Trophoblast cell (in vitro differentiated cells and primary cell): ENCODE data around the gene OST4.

ENCODE experiments used
- DNase-seq, 2 donors: peaks; one replicate each; pipeline ENCODE4 v3.0.0-alpha.2; 2016
- H2AFZ ChIP-seq: 2 replicates; pipeline ENCODE4 v1.6.1; 2013; ENCODE audit warnings: low read length, moderate library complexity, mild to moderate bottlenecking; ENCODE audit not compliant: insufficient read depth, poor library complexity
- H2AK5ac ChIP-seq: 2 replicates; pipeline ENCODE4 v1.6.1; 2013; ENCODE audit warnings: mild to moderate bottlenecking, low read length
- H2BK120ac ChIP-seq: 2 replicates; pipeline ENCODE4 v1.6.1; 2013; ENCODE audit warnings: low read length, mild to moderate bottlenecking, moderate library complexity; ENCODE audit not compliant: insufficient read depth, poor library complexity
- H2BK12ac ChIP-seq: 2 replicates; pipeline ENCODE4 v1.6.1; 2013; ENCODE audit warnings: mild to moderate bottlenecking, low read length, moderate library complexity
- H2BK5ac ChIP-seq: 2 replicates; pipeline ENCODE4 v1.6.1; 2013; ENCODE audit warnings: low read length, low read depth, moderate library complexity, mild to moderate bottlenecking; ENCODE audit not compliant: poor library complexity
- H3K14ac ChIP-seq: 2 replicates; pipeline ENCODE4 v1.6.1; 2013; ENCODE audit warnings: mild to moderate bottlenecking, low read length
- H3K18ac ChIP-seq: 2 replicates; pipeline ENCODE4 v1.6.1; 2013; ENCODE audit warnings: mild to moderate bottlenecking, low read length
- H3K23ac ChIP-seq: 2 replicates; pipeline ENCODE4 v1.6.1; 2013; ENCODE audit warnings: low read length
- H3K27ac ChIP-seq: 2 replicates; pipeline ENCODE4 v1.5.1; 2013; ENCODE audit warnings: low read depth, mild to moderate bottlenecking, inconsistent platforms, low read length, moderate library complexity
- H3K27me3 ChIP-seq: 2 replicates; pipeline ENCODE4 v1.6.1; 2013; ENCODE audit warnings: inconsistent platforms, mild to moderate bottlenecking, low read length, moderate library complexity; ENCODE audit not compliant: insufficient read depth
- H3K36me3 ChIP-seq, 2 experiments: 1 replicate in 1 of 2; 2 replicates in 1 of 2; pipeline ENCODE4 v1.6.1; 2013; ENCODE audit warnings: low read length in 2 of 2, mild to moderate bottlenecking in 2 of 2, moderate library complexity in 1 of 2; ENCODE audit not compliant: insufficient read depth in 2 of 2, control insufficient read depth in 1 of 2
- H3K4ac ChIP-seq: 2 replicates; pipeline ENCODE4 v1.6.1; 2013; ENCODE audit warnings: low read depth, mild to moderate bottlenecking, low read length, moderate library complexity
- H3K4me1 ChIP-seq, 2 experiments: 1 replicate in 1 of 2; 2 replicates in 1 of 2; pipeline ENCODE4 v1.6.1; 2013; ENCODE audit warnings: low read length in 2 of 2, mild to moderate bottlenecking in 2 of 2, moderate library complexity in 1 of 2; ENCODE audit not compliant: insufficient read depth in 2 of 2, control insufficient read depth in 1 of 2
- H3K4me2 ChIP-seq: 2 replicates; pipeline ENCODE4 v1.6.1; 2013; ENCODE audit warnings: inconsistent platforms, mild to moderate bottlenecking, low read length, moderate library complexity
- H3K4me3 ChIP-seq: 2 replicates; pipeline ENCODE4 v1.5.1; 2013; ENCODE audit warnings: mild to moderate bottlenecking, low read depth, low read length, inconsistent platforms
- H3K79me1 ChIP-seq: one replicate; pipeline ENCODE4 v1.6.1; 2013; ENCODE audit warnings: low read length
- H3K79me2 ChIP-seq: 2 replicates; pipeline ENCODE4 v1.6.1; 2013; ENCODE audit warnings: low read length, mild to moderate bottlenecking; ENCODE audit not compliant: control insufficient read depth, insufficient read depth, poor library complexity
- H3K9ac ChIP-seq: 2 replicates; pipeline ENCODE4 v1.6.1; 2013; ENCODE audit warnings: mild to moderate bottlenecking, low read length
- H3K9me3 ChIP-seq: 2 replicates; pipeline ENCODE4 v1.6.1; 2013; ENCODE audit warnings: low read depth, mild to moderate bottlenecking, control low read depth, inconsistent platforms, low read length; ENCODE audit not compliant: insufficient read depth
- H4K12ac ChIP-seq: 2 replicates; pipeline ENCODE4 v1.6.1; 2013; ENCODE audit warnings: low read depth, mild to moderate bottlenecking, low read length, moderate library complexity
- H4K8ac ChIP-seq: 2 replicates; pipeline ENCODE4 v1.6.1; 2013; ENCODE audit warnings: low read depth, mild to moderate bottlenecking, low read length, moderate library complexity
- H4K91ac ChIP-seq: one replicate; pipeline ENCODE4 v1.6.1; 2013; ENCODE audit warnings: low read depth, mild to moderate bottlenecking, low read length, moderate library complexity
- WGBS: extraction: QIAGEN DNeasy Blood & Tissue Kit; methylation state at CpG from one replicate; pipeline ENCODE4 v1.1.7; 2013; ENCODE audit warnings: missing lambda C conversion rate; ENCODE audit not compliant: insufficient read length, insufficient coverage; ENCODE audit errors: extremely low coverage; 5-methylcytosine and 5-hydroxymethylcytosine counted together

OST4 gene

GRCh38 chr2:27054721-27055120 is 16.7 kb downstream of the OST4 start:
- no peak overlapping the region for H3K18ac ChIP-seq
- no peak overlapping the region for H2AK5ac ChIP-seq
- peaks cover 16% of the 10 kb centered on the region for H3K79me1 ChIP-seq
- no peak overlapping the region for H4K91ac ChIP-seq
- H2BK12ac ChIP-seq: no peak overlapping the region
- no peak overlapping the region for H3K14ac ChIP-seq
- no CpG with 5 or more reads among the region's 11 CpGs for WGBS
- H3K36me3 ChIP-seq: peaks cover 28 to 44% of the 10 kb centered on the region in 2 experiments
- peaks cover 3% of the 10 kb centered on the region for H3K79me2 ChIP-seq
- no peak overlapping the region for H3K23ac ChIP-seq
- H3K27me3 ChIP-seq: no peaks in the 10 kb centered on the region
- no peak overlapping the region for H3K9ac ChIP-seq
- H3K9me3 ChIP-seq: no peaks in the 10 kb centered on the region
- H3K4me1 ChIP-seq: peaks cover 5 to 12% of the 10 kb centered on the region in 2 experiments
- peak in 1 of 2 donors; percentile 48 for DNase-seq
- no peak overlapping the region for H3K4ac ChIP-seq
- no peak overlapping the region for H2BK5ac ChIP-seq
- H2BK120ac ChIP-seq: no peak overlapping the region
- H3K4me3 ChIP-seq: no peak overlapping the region
- no peak overlapping the region for H4K12ac ChIP-seq
- H3K27ac ChIP-seq: no peak overlapping the region
- H3K4me2 ChIP-seq: no peak overlapping the region
- no peak overlapping the region for H2AFZ ChIP-seq
- no peak overlapping the region for H4K8ac ChIP-seq

GRCh38 chr2:27053776-27054175 is 17.7 kb downstream of the OST4 start:
- H3K4me1 ChIP-seq: peaks cover 9 to 17% of the 10 kb centered on the region in 2 experiments
- WGBS: no CpG with 5 or more reads among the region's 8 CpGs
- H3K4ac ChIP-seq: no peak overlapping the region
- no peak overlapping the region for H2AK5ac ChIP-seq
- H4K12ac ChIP-seq: no peak overlapping the region
- no peaks in the 10 kb centered on the region for H3K9me3 ChIP-seq
- no peak overlapping the region for H3K23ac ChIP-seq
- H3K18ac ChIP-seq: no peak overlapping the region
- H3K27me3 ChIP-seq: no peaks in the 10 kb centered on the region
- H3K79me1 ChIP-seq: peaks cover 17% of the 10 kb centered on the region
- no peak overlapping the region for H2BK5ac ChIP-seq
- H3K9ac ChIP-seq: no peak overlapping the region
- no peak overlapping the region for H4K91ac ChIP-seq
- no peak overlapping the region for H3K14ac ChIP-seq
- H3K27ac ChIP-seq: no peak overlapping the region
- no peak overlapping the region for H2BK12ac ChIP-seq
- H3K4me2 ChIP-seq: no peak overlapping the region
- no peak overlapping the region for H4K8ac ChIP-seq
- no peak overlapping the region for H2BK120ac ChIP-seq
- no peak overlapping the region for H3K4me3 ChIP-seq
- H2AFZ ChIP-seq: no peak overlapping the region
- H3K79me2 ChIP-seq: peaks cover 3% of the 10 kb centered on the region
- peaks cover 22 to 36% of the 10 kb centered on the region in 2 experiments for H3K36me3 ChIP-seq
- DNase-seq: no peak

GRCh38 chr2:27053321-27053720 is 18.1 kb downstream of the OST4 start:
- Histone ChIP-seq H3K9me3 (no peaks in the 10 kb centered on the region), H3K18ac (no peak overlapping the region), H2AK5ac (no peak overlapping the region), H3K79me2 (peaks cover 3% of the 10 kb centered on the region), H2BK5ac (no peak overlapping the region), H3K4me3 (no peak overlapping the region), H4K12ac (no peak overlapping the region), H2BK120ac (no peak overlapping the region), H4K8ac (no peak overlapping the region), H3K36me3 (peaks cover 21 to 34% of the 10 kb centered on the region in 2 experiments), H3K27ac (no peak overlapping the region), H3K23ac (no peak overlapping the region), H3K4ac (no peak overlapping the region), H4K91ac (no peak overlapping the region), H3K79me1 (peaks cover 17% of the 10 kb centered on the region), H3K4me1 (peaks cover 9 to 17% of the 10 kb centered on the region in 2 experiments), H2BK12ac (no peak overlapping the region), H3K14ac (no peak overlapping the region), H3K9ac (no peak overlapping the region), H3K27me3 (no peaks in the 10 kb centered on the region), H2AFZ (no peak overlapping the region), H3K4me2 (no peak overlapping the region)
- WGBS: no CpG with 5 or more reads among the region's 11 CpGs
- no peak for DNase-seq

- Histone ChIP-seq H3K9me3 (no peaks in the 10 kb centered on the region), H4K91ac (peak overlapping the region; percentile 77), H3K4me1 (peaks cover 9 to 17% of the 10 kb centered on the region in 2 experiments), H3K27ac (no peak overlapping the region), H4K8ac (peak overlapping the region; percentile 89), H3K4ac (peak overlapping the region; percentile 66), H3K4me3 (peak overlapping the region; percentile 93), H3K36me3 (peaks cover 18 to 28% of the 10 kb centered on the region in 2 experiments), H2BK120ac (peak overlapping the region; percentile 44), H3K14ac (peak overlapping the region; percentile 86), H2AK5ac (peak overlapping the region; percentile 46), H3K4me2 (peak overlapping the region; percentile 92), H3K27me3 (no peaks in the 10 kb centered on the region), H3K18ac (peak overlapping the region; percentile 77), H3K79me2 (peaks cover 3% of the 10 kb centered on the region), H2BK5ac (peak overlapping the region; percentile 15), H3K9ac (peak overlapping the region; percentile 94), H3K23ac (no peak overlapping the region), H3K79me1 (peaks cover 17% of the 10 kb centered on the region), H2AFZ (peak overlapping the region; percentile 38), H2BK12ac (no peak overlapping the region), H4K12ac (peak overlapping the region; percentile 73)
- no CpG with 5 or more reads among the region's 24 CpGs for WGBS
- no peak for DNase-seq
Measured at GRCh38 chr2:27051902-27052645, 19.4 kb downstream of the OST4 start.
